GM18508 (cell line): ENCODE results near the gene KIAA0825.

ENCODE experiments used
- ATAC-seq: cut with Tn5 transposase; IDR thresholded peaks from one replicate; pipeline ENCODE4 v1.9.1; 2021; ENCODE audit warnings: moderate number of reproducible peaks; ENCODE audit not compliant: insufficient read depth, unreplicated experiment

Gene KIAA0825

DNA sequence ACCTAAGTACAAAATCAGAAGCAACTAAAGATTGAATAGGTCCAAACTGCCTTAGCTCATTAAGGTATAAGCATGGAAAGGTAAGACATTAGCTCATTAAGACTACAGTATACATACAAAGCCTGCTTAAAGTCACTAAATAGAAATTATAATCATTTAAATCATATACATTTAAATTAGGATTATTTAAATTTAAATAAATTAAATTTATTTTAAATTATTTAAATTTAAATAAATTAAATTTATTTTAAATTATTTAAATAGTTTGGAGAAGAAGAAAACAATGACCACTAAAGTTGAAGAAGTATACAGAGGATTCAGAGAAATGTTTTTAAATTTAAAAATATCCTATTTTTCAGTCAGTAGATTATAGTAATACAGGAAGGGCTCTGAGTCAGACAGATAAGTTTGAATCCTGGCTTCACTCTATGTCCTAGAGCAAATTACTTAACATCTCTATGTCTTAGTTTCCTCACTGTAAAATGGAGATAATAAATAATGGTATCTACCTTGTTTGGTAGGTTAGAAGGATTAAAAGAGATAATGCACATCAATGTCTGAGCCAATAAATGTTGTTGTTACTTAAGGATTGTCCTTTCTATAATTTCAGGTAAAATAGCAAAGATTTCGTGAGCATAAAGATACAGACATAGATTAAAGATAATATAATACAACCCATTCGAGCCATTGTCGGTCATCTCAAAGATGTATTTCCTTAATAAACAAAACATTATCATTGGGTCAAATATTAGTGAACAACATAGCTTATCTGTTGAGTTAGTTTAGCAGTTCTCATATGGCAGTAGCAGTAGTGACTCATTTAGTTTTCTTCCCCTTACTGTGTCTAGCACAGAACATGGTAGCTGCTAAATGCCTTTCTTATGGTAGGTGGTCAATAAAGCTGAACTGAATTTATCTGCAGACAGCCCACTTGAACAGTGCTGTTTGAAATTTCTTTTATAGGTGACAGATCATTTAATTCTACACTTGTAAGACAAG, 100.6 kb downstream of the KIAA0825 start:
- no peak for ATAC-seq

DNA sequence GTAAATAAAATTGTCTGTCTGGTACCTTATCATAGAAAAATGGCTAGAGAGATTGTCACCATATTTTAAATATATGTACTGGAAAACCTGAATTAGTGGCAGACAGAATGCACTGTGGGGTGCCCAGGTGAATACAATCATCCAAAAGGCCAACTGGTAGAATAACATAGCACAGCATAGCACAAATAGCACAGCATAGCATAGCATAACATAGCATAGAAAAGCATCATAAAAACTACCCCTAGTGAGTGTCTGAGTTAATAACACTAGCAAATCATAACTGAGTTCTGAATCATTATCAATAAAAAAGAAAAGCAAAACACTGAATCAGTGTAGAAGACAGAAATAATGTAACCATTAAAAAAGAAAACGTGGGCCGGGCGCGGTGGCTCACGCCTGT, 102.3 kb downstream of the KIAA0825 start:
- no peak for ATAC-seq

DNA sequence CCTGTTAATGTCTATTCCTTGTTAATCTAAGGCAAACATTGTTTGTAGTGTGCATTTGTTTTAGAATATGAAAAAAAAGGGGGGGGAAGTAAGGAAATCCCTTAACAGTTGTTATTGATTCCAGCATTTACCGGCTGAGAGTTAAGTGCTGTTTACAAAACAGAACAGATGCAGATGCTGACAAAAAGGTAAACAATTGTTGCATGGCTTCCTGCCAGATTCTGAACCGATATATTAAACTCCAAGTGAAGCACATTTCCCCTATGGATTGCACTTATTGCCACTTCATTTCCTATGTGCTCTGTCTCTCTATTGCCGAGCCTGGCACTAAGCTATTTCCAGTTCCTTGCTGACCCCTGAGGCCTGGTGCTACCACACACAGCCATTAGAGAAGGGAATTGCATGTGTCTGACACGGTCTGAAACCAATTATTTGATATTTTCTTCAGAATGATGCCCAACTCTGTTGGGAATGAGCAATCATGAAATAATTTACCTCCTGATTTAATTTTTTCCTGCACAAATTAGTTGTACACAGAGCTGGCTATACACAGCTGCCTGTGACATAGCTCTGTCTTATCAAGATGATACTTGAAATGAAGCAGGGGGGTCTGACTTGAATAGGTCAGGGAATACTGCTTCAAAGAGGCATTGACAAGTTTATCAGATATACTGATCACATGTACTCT, 109.8 kb downstream of the KIAA0825 start:
- no peak for ATAC-seq

DNA sequence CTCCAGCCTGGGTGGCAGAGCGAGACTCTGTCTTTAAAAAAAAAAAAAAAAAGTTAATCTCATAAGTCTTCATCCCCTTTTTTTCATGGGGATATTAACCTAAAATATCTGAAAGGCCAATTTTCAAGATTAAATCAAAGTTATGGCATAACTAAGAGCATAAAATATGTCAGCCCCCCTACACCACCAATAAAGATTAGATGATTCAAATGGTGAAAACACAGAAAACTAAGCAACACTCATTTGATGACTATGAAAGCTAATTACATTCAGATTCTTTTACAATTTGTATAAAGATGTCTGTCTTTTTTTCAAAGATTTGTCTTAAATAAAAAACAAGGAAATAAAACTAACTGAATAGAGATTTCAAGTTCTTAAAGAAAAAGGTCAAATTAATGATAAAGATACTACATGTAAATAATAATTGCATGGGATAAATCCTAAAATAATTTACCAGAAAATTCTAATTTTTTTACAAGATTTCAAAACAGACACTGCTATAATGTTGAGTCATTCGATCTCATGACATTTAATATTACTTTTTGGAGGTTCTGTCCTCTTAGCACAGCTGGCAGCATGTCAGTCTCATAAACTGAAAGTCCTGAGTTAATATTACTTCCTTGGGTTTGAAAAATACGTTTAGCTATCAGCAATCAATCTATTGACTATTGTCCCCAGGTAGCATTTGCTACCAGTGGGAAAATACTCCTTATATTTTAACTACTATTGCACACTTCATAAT, 112.9 kb downstream of the KIAA0825 start:
- no peak for ATAC-seq

DNA sequence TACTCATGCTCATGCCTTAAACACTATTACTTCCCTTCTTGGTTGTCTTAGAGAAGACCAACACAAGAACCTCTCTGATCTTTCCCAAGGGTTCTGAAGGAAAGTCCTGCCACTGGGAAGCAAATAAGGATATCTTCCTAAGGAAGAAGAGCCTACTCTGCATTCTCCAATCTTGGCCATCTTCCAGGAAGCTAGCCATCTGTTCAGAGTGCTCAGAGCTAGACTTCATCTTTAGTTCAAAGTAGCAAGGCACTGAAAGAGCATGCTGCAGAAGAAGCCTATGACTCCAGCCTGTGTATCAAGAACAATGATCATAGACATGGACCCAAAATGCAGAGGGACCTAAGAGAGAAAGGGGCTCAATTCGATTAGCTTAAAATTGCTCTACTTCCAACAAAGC, 114.7 kb downstream of the KIAA0825 start:
- no peak for ATAC-seq

- no peak for ATAC-seq
Measured at GRCh38 chr5:94501365-94501764, 117.0 kb downstream of the KIAA0825 start.

DNA sequence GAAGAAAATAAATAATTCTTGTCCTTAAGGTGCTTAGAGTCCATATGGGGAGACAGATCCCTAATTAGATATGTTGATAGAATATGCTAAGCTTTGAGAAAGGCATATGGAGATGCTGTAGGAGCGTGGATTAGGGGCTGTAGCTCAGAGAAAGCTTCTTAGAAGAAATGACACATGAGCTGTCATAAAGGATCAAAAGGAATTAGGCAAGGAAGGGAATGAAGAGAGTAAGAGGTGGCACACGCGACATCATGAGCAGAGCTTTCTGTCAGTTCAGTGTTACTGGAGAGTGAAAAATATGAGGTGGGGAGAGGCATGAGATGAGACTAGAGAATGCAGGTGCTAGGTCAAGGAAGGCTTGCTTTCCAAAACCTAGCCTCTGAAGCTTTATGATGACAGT, 118.6 kb downstream of the KIAA0825 start:
- ATAC-seq: no peak

GRCh38 chr5:94498199-94498598, 120.2 kb downstream of the KIAA0825 start:
- ATAC-seq: no peak

GRCh38 chr5:94485067-94485466, 133.3 kb downstream of the KIAA0825 start:
- ATAC-seq: no peak

GRCh38 chr5:94481059-94481458, 137.3 kb downstream of the KIAA0825 start:
- no peak for ATAC-seq

DNA sequence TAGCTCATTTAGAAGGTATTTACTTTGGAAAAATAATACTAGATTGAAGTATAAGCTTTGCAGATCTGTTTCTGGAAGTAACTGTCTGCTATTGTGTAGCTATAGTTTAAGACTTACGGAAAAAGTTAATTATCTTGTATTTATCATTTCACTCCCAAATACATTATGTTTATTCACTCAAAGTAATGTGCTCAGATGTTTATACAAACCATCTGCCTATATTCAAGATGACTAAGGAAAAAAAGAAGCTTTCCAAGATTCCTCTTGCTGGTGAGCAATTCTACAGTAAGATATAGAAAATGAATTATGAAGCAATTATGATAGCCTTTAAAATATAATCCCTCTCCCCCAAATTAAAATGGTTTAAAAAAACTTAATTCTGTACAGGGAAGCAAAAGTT, 137.9 kb downstream of the KIAA0825 start:
- no peak for ATAC-seq

GRCh38 chr5:94473936-94474335, 144.5 kb downstream of the KIAA0825 start:
- no peak for ATAC-seq

GRCh38 chr5:94471521-94471920, 146.9 kb downstream of the KIAA0825 start:
- no peak for ATAC-seq

GRCh38 chr5:94470802-94471201, 147.6 kb downstream of the KIAA0825 start:
- no peak for ATAC-seq

- no peak for ATAC-seq
Measured at GRCh38 chr5:94469894-94470329, 148.5 kb downstream of the KIAA0825 start.

DNA sequence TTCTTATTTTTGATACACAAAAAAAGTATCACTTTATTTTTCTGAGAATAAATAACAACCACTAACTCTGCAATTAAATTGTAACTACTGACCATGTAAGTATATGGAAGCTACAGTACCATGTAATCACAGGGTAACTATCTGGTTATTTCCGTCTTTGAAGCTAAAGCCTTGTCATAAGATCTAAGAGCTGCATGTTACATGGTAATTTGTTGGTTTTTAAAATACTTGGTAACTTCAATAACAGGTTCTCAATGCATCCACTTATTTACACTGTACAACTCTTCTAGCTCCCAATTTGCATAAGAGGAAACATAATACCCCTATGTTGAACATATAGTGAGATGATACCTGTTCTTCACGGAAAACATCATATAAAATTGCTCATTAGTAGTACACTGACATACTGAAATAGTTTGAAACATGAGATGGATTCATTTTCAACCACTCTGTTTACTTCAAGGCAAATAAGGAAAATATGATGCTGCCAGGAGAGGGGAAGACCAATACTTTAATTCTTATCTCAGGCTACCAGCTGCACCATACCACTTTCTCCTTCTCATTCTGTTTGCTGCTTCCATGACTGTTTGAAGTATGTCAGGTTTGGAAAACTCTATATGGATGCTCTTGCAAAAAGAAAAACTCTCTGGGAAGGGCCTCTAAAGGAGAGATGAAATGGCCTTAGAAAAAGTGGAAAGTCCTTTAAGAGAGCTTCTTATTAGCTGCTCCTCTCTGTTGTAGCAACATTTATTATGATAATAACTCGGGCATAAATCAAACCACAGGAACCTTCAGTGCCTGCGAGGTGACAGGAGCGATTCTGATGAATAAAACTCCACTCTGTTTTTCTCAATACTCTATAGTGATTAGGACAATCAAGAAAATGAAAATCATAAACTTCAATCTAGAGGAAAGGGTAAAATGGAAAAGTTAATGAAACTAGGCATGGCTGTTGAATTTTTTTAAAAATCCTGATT, 150.2 kb downstream of the KIAA0825 start:
- no peak for ATAC-seq

DNA sequence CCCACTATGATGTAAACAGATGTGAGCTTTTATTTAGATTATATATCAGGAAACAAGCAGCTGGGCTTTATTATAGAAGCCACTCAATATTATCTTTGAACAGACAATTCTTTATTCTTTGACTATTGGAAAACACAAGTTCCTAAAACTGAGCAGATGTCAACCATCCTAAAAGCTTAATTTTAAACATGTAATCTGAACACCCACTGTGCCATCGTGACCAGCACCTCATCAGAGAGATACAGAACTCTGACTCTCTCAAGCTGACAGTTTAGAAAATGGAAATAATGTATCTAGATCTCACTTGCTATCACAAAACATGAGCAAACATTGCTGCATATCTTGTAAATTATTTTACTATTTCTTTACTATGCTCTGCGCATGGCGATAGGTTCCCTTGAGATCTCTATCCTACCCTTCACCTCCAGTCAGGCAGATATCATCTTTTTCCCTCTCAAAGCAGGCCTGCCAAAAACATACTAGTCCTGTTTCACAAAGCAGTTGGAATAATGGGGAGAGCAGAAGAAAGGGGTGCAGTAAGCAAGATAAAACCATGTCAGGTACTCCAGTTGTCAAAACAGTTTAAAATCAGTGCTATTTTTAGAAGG, 151.0 kb downstream of the KIAA0825 start:
- ATAC-seq: no peak

DNA sequence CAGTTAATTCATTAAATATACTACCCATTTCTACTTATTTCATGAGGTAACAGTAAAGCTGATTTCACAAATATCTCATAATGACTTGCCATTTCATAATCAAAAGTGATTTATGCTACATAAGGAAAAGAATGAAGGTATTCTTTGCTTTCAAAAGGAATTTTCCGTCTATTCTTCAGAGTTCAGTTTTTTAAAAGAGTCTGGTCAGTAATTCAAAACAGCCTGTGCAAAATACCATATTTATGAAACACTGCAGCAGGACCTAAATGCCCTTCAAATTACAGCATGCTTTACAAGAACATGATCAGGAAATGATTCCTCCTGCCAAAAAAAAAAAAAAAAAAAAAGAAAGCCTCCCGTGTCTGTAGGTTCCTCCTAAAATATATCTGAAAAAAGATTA, 154.7 kb downstream of the KIAA0825 start:
- ATAC-seq: no peak

DNA sequence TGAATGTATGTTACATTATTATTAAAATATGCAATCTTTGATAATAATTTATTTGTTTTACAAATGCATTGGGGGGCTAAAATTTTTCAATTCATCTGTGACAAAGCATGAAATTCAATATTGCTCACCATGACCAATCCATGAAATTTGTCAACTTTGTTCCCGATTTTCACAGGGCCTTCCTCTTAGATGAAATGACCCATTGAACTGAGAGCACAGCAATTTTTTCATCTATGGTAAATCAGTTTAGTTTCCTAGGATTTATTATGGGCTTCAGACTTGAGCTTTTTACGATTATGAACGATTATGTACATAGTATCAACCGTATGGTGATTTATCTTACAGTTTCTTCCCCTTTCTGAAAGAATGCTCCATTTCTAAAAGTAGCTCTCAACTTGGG, 157.3 kb downstream of the KIAA0825 start:
- no peak for ATAC-seq
